Tibial nerve (tissue), 3 donors: ENCODE results near the gene TENT4B.

Experiments used
- POLR2A ChIP-seq, 2 donors: fragments of 450-650 bp; IDR thresholded peaks; one replicate each; pipeline ENCODE4 v1.6.1; 2017; ENCODE audit warnings: antibody characterized with exemption in 2 of 2, mild to moderate bottlenecking in 2 of 2, moderate library complexity in 2 of 2
- TF ChIP-seq, protein P1 (sequence below), 5 experiments: fragments of 200-600 bp in 3 of 5; fragments of 450-650 bp in 2 of 5; sonication (generic) in 3 of 5; IDR thresholded peaks; one replicate each; pipeline ENCODE4 v1.5.1; 2016 to 2019; ENCODE audit warnings: antibody characterized with exemption in 5 of 5, mild to moderate bottlenecking in 3 of 5, moderate library complexity in 2 of 5

DNA sequence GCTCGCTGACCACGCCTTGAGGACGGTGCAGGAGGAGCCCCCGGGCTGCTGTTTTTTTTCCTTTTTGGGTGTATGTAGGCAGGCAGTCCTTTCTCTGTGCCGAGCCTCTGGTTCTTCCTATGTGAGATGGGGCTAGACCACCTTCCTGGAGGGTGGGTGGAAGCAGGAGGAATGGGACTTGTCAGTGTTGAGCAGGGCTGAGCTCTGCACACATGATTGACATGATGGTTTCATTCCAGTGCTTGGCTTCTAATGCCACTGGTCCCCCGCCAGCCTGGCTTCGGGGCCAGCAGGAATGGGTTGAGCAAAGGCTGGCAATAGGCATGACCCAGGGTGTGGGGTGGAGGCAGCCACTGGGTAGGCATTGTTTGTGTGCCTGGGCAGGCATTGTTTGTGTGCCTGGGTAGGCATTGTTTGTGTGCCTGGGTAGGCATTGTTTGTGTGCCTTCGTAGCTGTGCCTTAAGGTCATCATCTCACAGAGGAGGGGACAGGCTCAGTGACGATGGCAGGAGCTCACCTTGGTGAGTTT lies 99.0 kb downstream of the TENT4B start:
- TF ChIP-seq POLR2A (IDR thresholded peaks at IDR 0.05), result no peak
- TF ChIP-seq, protein P1, sequence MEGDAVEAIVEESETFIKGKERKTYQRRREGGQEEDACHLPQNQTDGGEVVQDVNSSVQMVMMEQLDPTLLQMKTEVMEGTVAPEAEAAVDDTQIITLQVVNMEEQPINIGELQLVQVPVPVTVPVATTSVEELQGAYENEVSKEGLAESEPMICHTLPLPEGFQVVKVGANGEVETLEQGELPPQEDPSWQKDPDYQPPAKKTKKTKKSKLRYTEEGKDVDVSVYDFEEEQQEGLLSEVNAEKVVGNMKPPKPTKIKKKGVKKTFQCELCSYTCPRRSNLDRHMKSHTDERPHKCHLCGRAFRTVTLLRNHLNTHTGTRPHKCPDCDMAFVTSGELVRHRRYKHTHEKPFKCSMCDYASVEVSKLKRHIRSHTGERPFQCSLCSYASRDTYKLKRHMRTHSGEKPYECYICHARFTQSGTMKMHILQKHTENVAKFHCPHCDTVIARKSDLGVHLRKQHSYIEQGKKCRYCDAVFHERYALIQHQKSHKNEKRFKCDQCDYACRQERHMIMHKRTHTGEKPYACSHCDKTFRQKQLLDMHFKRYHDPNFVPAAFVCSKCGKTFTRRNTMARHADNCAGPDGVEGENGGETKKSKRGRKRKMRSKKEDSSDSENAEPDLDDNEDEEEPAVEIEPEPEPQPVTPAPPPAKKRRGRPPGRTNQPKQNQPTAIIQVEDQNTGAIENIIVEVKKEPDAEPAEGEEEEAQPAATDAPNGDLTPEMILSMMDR (IDR thresholded peaks at IDR 0.05), result no peak
